NCI-H2029 treated with DMSO at 0.1 percent for 48 hours (cell line): ENCODE measurements around the gene USH2A.

Experiments
- DNase-seq: peaks from one replicate; lab custom pipeline; 2025; lab: John Stamatoyannopoulos, UW

Gene USH2A

GRCh38 chr1:215958841-215959240 is 464.4 kb downstream of the USH2A start:
- DNase-seq: no peak

GRCh38 chr1:215957663-215958062 is 465.6 kb downstream of the USH2A start:
- no peak for DNase-seq

- no peak for DNase-seq
These were observed 490.7 kb downstream of the USH2A start for GRCh38 chr1:215932558-215932957.

GRCh38 chr1:215926670-215927069 is 496.6 kb downstream of the USH2A start:
- DNase-seq: no peak

GRCh38 chr1:215923129-215923824 is 500.0 kb downstream of the USH2A start:
- no peak for DNase-seq

GRCh38 chr1:215911406-215911968 is 511.8 kb downstream of the USH2A start:
- no peak for DNase-seq

- DNase-seq: no peak
These were observed 517.6 kb downstream of the USH2A start for GRCh38 chr1:215905493-215906115.

GRCh38 chr1:215900684-215901083 is 522.6 kb downstream of the USH2A start:
- DNase-seq: no peak

- DNase-seq: no peak
These were observed 523.3 kb downstream of the USH2A start for GRCh38 chr1:215899901-215900300.

- DNase-seq: no peak
These were observed 527.4 kb downstream of the USH2A start for GRCh38 chr1:215895893-215896292.

- DNase-seq: no peak
These were observed 528.0 kb downstream of the USH2A start for GRCh38 chr1:215895276-215895675.

- no peak for DNase-seq
These were observed 528.6 kb downstream of the USH2A start for GRCh38 chr1:215894617-215895016.

GRCh38 chr1:215891266-215892057 is 531.8 kb downstream of the USH2A start:
- DNase-seq: no peak

- DNase-seq: no peak
These were observed 532.8 kb downstream of the USH2A start for GRCh38 chr1:215890438-215890837.

GRCh38 chr1:215889871-215890270 is 533.4 kb downstream of the USH2A start:
- no peak for DNase-seq

GRCh38 chr1:215888159-215888558 is 535.1 kb downstream of the USH2A start:
- DNase-seq: no peak

GRCh38 chr1:215887627-215888026 is 535.6 kb downstream of the USH2A start:
- no peak for DNase-seq

- DNase-seq: no peak
These were observed 540.2 kb downstream of the USH2A start for GRCh38 chr1:215883004-215883403.

- DNase-seq: no peak
These were observed 544.4 kb downstream of the USH2A start for GRCh38 chr1:215878843-215879242.

- no peak for DNase-seq
These were observed 545.1 kb downstream of the USH2A start for GRCh38 chr1:215878128-215878527.

GRCh38 chr1:215877452-215877951 is 545.7 kb downstream of the USH2A start:
- no peak for DNase-seq

GRCh38 chr1:215875712-215876111 is 547.5 kb downstream of the USH2A start:
- DNase-seq: no peak

- no peak for DNase-seq
These were observed 548.0 kb downstream of the USH2A start for GRCh38 chr1:215875236-215875635.
